Measurements from ENCODE around the gene SLC39A13. TPM values are rescaled to one million over a fixed set of nuclear protein-coding genes. Genes with fewer than 3 reads are reported as not detected.

The SLC39A13 gene
- total and polyA plus RNA-seq, 2 of the 4 experiments (the other 2 are of a cell fraction), result 32.4 to 144 TPM

- Histone ChIP-seq H2AK5ac (ENCODE audit: low read depth, low read length) (no peak overlapping the region), H3K9me1 (ENCODE audit: insufficient read depth, low read length) (peaks cover 4% of the 10 kb centered on the region), H2BK5ac (ENCODE audit: low read depth, low read length, poor library complexity, severe bottlenecking) (no peak overlapping the region), H2BK120ac (ENCODE audit: low read depth, low read length) (no peak overlapping the region), H3K18ac (ENCODE audit: low read depth, low read length) (no peak overlapping the region), H4K91ac (ENCODE audit: insufficient read depth, low read depth, low read length) (no peak overlapping the region), H4K20me1 (ENCODE audit: insufficient read depth, low read length) (no peaks in the 10 kb centered on the region), H3K23ac (ENCODE audit: low read depth, low read length) (no peak overlapping the region), H3K79me1 (ENCODE audit: low read depth in 1 of 2, low read length in 2 of 2) (no peaks in the 10 kb centered on the region), H2AFZ (replicated peaks; ENCODE audit: low read length, poor library complexity) (no peak overlapping the region), H3K9ac (ENCODE audit: low read depth, low read length) (no peak overlapping the region), H3K27ac (ENCODE audit: insufficient read depth, low read length) (no peak overlapping the region), H3K14ac (replicated peaks; ENCODE audit: low read depth, low read length) (no peak overlapping the region), H3K4me3 (ENCODE audit: insufficient read depth, low read depth, low read length) (no peak overlapping the region), H3K4ac (ENCODE audit: low read depth, low read length) (no peak overlapping the region), H3K4me1 (ENCODE audit: control insufficient read depth, insufficient read depth, low read length) (peaks cover 8% of the 10 kb centered on the region), H2BK20ac (ENCODE audit: low read depth, low read length) (no peak overlapping the region), H4K5ac (ENCODE audit: low read depth, low read length) (no peak overlapping the region), H4K8ac (ENCODE audit: low read depth in 2 of 2, low read length in 2 of 2) (no peak overlapping the region), H3K4me2 (ENCODE audit: low read depth, low read length) (no peak overlapping the region), H3K36me3 (ENCODE audit: control insufficient read depth, insufficient read depth, low read length) (no peaks in the 10 kb centered on the region), H2BK15ac (ENCODE audit: low read depth, low read length) (no peak overlapping the region), H3K56ac (ENCODE audit: extremely low read depth, insufficient read depth, low read length) (no peak overlapping the region), H3K9me3 (ENCODE audit: control insufficient read depth, insufficient read depth, low read length) (no peaks in the 10 kb centered on the region), H2AK9ac (replicated peaks; ENCODE audit: low read depth, low read length, poor library complexity) (peak overlapping the region; percentile 28), H3K27me3 (ENCODE audit: control insufficient read depth, insufficient read depth, low read length) (no peaks in the 10 kb centered on the region)
- TF ChIP-seq MXI1 (IDR thresholded peaks at IDR 0.05; ENCODE audit: borderline replicate concordance, low read depth, low read length) (no peak), FOS (IDR thresholded peaks at IDR 0.05; ENCODE audit: low read depth, low read length) (no peak), RCOR1 (IDR thresholded peaks at IDR 0.05; ENCODE audit: insufficient replicate concordance, low read length) (no peak), MAZ (IDR thresholded peaks at IDR 0.05; ENCODE audit: borderline replicate concordance, low read depth, low read length) (no peak), SMC3 (IDR thresholded peaks at IDR 0.05; ENCODE audit: low read depth, low read length) (no peak), CEBPB (IDR thresholded peaks at IDR 0.05; ENCODE audit: low read depth, low read length) (no peak), RFX5 (IDR thresholded peaks at IDR 0.05; ENCODE audit: low read depth, low read length) (no peak), RAD21 (IDR thresholded peaks at IDR 0.05; ENCODE audit: low read length) (no peak), ELK1 (IDR thresholded peaks at IDR 0.05; ENCODE audit: borderline replicate concordance, low read depth, low read length) (no peak)
- WGBS, 2 experiments (ENCODE audit: extremely low coverage in 2 of 2, insufficient read length in 1 of 2), result 87% methylated on average over 18 of the region's 28 CpGs; no CpG with 5 or more reads in 1 of the 2 experiments
- CTCF ChIA-PET, result interaction anchor here (0.7 to 1.4 kb wide), 2 partner anchors 15 to 66 kb away, joined by 5 to 6 read pairs; no protein-coding TSS in a partner anchor
- intact Hi-C loops (cut with micrococcal nuclease) (no loop called here), in situ Hi-C loops (cut with MboI; ENCODE audit: low sequenced_read_pairs) (no loop called here), dilution Hi-C loops (cut with HindIII; ENCODE audit: low sequenced_read_pairs, unreplicated experiment) (no loop called here)
- BruUV-seq (replicated peaks), result no TSS peak
- ATAC-seq (ENCODE audit: low read depth) (no peak), DNase-seq (no peak)
- POLR2A ChIA-PET (ENCODE audit: unreplicated experiment), result no interaction called here
Observed at GRCh38 chr11:47388697-47389576, 19.5 kb upstream of the SLC39A13 start.

Data from IMR-90 (cell line).